AG09309 (cell line): ENCODE measurements around the gene PTGIR.

Source experiments
- DNase-seq: peaks from one replicate; pipeline ENCODE4 v3.0.0-alpha.2; 2010; ENCODE audit warnings: low read depth
- H3K4me3 ChIP-seq: 2 replicates; pipeline ENCODE4 v1.5.1; 2011; ENCODE audit warnings: mild to moderate bottlenecking, low read depth, low read length, moderate library complexity; ENCODE audit not compliant: control insufficient read depth
- CTCF ChIP-seq: IDR thresholded peaks from 2 replicates; pipeline ENCODE4 v1.5.1; 2011; ENCODE audit warnings: mild to moderate bottlenecking, low read depth, low read length, inconsistent platforms; ENCODE audit not compliant: insufficient read depth, control insufficient read depth; ENCODE audit errors: missing control alignments

Gene PTGIR

DNA sequence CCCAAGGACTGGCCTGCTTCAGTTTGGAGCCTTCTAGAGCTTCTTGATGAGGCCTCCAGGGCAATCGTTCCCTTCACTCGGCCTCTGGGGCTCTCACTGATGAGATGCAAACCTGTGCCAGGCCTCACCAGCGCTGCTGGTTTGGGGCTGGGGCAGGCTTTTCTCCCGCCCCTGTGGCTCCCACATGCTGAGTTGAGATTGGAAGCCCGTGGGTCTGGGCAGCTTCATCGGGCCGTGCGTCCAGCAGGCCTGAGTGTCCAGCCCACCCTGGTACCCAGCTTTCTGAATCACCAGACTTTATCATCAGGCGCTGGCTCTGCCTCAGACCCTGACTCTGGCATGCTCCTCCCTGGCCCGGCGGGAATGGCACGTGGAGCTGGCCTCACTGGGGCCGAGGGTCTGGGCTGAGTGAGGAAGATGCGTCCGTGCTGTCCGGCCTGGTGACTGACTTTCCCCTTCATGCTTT, 19.5 kb downstream of the PTGIR start:
- no peak for TF ChIP-seq CTCF
- DNase-seq = no peak
- no peak overlapping the region for H3K4me3 ChIP-seq

DNA sequence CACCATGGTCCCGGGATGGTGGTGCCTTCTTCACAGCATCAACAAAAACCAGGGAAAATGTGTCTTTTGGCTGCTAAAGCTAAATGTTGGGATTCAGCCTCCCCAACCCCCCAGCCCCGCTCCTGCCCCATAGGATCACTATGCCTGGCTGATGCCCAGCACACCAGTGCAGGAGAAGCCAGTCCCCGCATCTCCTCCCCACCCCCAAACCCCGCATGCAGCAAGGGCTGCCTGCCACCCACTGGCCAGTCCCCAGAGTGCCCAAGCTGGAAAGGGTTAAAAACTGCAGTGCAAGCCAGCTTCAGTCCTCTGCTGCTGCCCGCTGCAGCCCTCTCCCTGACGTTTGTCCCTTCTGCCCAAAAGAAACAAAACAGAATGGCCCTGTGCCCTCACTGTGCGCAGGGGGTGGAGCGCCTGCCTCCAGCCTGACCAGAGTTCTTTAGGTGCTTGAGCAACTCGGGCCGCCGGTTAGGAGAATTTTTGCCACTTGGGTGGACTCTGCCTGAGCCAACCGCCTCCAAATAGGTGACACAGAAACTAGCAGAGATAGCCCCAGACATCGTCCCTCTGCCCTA, 20.0 kb downstream of the PTGIR start:
- no peak for DNase-seq
- H3K4me3 ChIP-seq = no peak overlapping the region
- no peak for TF ChIP-seq CTCF

GRCh38 chr19:46603752-46604231, 21.1 kb downstream of the PTGIR start:
- H3K4me3 ChIP-seq = peak overlapping the region; percentile 9
- no peak for DNase-seq
- no peak for TF ChIP-seq CTCF

- no peak for DNase-seq
- no peak for TF ChIP-seq CTCF
- H3K4me3 ChIP-seq = peak overlapping the region; percentile 91
Observed at GRCh38 chr19:46603195-46603637, 21.7 kb downstream of the PTGIR start.

DNA sequence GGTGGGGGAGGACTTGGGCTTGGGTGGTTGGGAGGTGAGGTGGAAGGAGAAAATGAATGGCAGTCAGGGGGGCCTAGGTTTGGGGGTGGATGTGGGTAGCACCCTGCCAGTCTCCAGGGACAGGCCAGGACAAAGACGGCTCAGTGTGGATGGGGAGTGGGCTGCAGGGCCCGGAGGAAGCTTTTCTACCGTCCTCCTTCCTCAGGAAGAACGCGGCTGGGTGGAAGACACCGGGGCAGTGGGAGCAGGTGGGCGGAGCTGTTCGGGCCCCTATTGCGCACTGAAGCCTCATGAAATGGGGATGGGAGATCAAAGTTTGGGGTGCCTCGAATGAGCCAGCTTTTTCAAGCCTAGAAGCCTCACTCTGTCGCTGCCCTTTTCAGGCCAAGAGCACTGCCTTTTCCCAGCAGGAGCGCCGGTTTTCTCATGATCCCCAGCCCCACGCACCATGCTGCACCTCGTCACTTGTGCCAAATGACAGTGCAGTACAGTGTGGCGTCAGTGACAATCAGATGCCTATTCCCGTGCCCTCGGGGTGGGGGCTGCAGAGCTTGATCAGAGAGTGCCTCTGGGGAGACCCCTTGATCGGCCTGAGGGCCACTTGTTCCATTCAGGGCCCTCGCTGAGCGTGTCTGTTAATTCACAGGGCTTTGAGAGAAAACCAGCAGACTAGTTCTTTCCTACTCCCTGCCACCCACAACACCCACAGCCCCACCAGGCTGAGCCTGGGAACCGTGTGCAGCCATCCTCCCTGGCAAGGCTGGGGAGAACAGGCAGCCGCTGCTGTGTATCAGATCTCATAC, 22.3 kb downstream of the PTGIR start:
- no peak for TF ChIP-seq CTCF
- no peak for DNase-seq
- peak overlapping the region; percentile 91 for H3K4me3 ChIP-seq

DNA sequence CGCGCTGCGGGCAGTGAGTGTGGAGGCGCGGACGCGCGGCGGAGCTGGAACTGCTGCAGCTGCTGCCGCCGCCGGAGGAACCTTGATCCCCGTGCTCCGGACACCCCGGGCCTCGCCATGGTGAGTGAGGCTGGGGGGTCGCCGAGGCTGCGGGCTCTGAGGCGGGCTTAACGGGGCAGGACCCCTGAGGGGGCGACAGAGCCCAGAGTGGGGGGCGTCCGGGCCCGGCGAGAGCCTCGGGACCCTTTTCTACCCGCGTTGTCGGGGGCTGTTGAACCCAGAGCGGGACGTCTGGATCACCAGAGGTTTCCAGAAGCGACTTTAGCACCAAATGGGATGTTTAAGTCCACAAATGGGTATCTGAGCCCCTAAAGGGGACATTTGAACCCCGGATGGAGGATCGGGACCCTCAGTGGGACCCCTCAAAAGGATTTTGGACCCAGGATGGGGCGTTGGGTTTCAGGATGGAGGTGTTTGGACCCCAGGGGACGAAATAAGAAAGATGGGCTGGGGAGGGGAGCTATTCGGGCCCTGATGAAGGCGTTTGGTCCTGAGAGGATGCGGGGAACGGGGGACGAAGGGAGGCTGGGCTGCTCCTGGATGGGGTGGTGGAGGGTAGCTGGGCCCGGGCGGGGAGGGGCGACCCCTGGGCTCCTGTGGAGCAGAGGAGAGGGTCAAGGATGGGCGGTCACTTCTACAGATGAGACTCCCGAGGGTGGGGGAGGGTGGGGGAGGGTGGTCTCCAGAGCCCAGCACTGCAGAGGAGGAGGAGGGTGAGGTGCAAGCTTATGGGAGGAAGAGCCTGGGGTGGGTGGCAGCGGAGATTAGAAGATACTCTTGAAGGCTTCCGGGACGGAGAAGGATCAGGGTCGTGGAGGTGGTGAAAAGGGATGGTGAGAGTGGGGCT, 23.3 kb downstream of the PTGIR start, which contains the start of gene CALM3:
CALM3 (plus strand) TSS at position 13 of the 907 bp plus-strand sequence; CDS start at position 118, 105 bp downstream.
- peak within 1 kb of the TSS; percentile 91 for H3K4me3 ChIP-seq
- no peak for DNase-seq
- TF ChIP-seq CTCF = no peak
